ENCODE data around the gene PHYHD1. TPM values are rescaled to one million over a fixed set of nuclear protein-coding genes. Genes with fewer than 3 reads are reported as not detected.

Gene PHYHD1
- total and polyA plus RNA-seq, 2 of the 4 experiments (the other 2 are of a cell fraction), result 2.2 to 8.4 TPM

DNA sequence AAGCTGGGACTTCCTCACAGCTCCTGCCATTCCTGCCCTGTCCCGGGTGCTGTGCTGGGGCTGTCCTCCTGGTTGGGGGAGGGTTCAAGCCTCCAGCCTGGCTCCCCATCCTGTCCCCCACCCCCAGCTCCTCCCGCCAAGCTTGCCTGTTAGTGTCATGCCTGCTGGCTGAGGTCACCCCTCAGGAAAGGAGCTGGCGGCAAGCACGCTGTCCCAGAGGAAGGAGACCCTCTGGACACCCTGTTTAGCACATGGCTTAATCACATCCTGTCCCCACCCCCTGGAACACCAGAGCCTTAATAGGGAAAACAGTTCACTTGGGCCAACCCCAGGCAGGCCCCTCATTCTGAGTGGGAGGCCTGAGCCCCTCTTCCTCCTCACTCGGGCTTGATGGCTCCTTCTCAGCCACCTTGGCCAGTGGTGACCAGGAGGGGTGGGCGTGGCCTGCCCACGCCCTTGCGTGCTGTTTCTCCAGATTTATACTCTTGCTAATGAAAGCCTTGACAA lies 9.2 kb upstream of the PHYHD1 start:
- Histone ChIP-seq H3K79me1 (ENCODE audit: low read depth in 1 of 2, low read length in 2 of 2) (peaks cover 35 to 96% of the 10 kb centered on the region in 2 experiments; a peak in 3 of 4 replicates), H2BK120ac (ENCODE audit: low read depth, low read length) (peak overlapping the region; percentile 99), H3K9me1 (ENCODE audit: insufficient read depth, low read length) (peaks cover 34% of the 10 kb centered on the region), H3K4ac (ENCODE audit: low read depth, low read length) (peak overlapping the region; percentile 99), H2BK5ac (ENCODE audit: low read depth, low read length, poor library complexity, severe bottlenecking) (peak overlapping the region; percentile 99), H2AK5ac (ENCODE audit: low read depth, low read length) (peak overlapping the region; percentile 100), H3K9me3 (ENCODE audit: control insufficient read depth, insufficient read depth, low read length) (no peaks in the 10 kb centered on the region), H3K27ac (ENCODE audit: insufficient read depth, low read length) (peak overlapping the region; percentile 88), H3K36me3 (ENCODE audit: control insufficient read depth, insufficient read depth, low read length) (peaks cover 44% of the 10 kb centered on the region), H4K5ac (ENCODE audit: low read depth, low read length) (peak overlapping the region; percentile 89), H3K14ac (replicated peaks; ENCODE audit: low read depth, low read length) (peak overlapping the region; percentile 96), H4K8ac (ENCODE audit: low read depth in 2 of 2, low read length in 2 of 2) (peak overlapping the region; percentile 90 to 94), H2AK9ac (replicated peaks; ENCODE audit: low read depth, low read length, poor library complexity) (peak overlapping the region; percentile 99), H3K9ac (ENCODE audit: low read depth, low read length) (peak overlapping the region; percentile 36), H3K56ac (ENCODE audit: extremely low read depth, insufficient read depth, low read length) (peak overlapping the region; percentile 96), H3K23ac (ENCODE audit: low read depth, low read length) (peak overlapping the region; percentile 97), H3K18ac (ENCODE audit: low read depth, low read length) (peak overlapping the region; percentile 89), H3K4me1 (ENCODE audit: control insufficient read depth, insufficient read depth, low read length) (peaks cover 29% of the 10 kb centered on the region), H4K20me1 (ENCODE audit: insufficient read depth, low read length) (no peaks in the 10 kb centered on the region; the same call in none of the 2 replicates), H4K91ac (ENCODE audit: insufficient read depth, low read depth, low read length) (peak overlapping the region; percentile 99), H2BK20ac (ENCODE audit: low read depth, low read length) (peak overlapping the region; percentile 98), H3K4me3 (ENCODE audit: insufficient read depth, low read depth, low read length) (no peak overlapping the region), H3K4me2 (ENCODE audit: low read depth, low read length) (peak overlapping the region; percentile 16; the same call in 1 of the 2 replicates), H2AFZ (replicated peaks; ENCODE audit: low read length, poor library complexity) (peak overlapping the region; percentile 81), H2BK15ac (ENCODE audit: low read depth, low read length) (peak overlapping the region; percentile 90), H3K27me3 (ENCODE audit: control insufficient read depth, insufficient read depth, low read length) (no peaks in the 10 kb centered on the region)
- CTCF ChIA-PET, result no interaction called here
- dilution Hi-C loops (cut with HindIII; ENCODE audit: low sequenced_read_pairs, unreplicated experiment) (no loop called here), in situ Hi-C loops (cut with MboI; ENCODE audit: low sequenced_read_pairs) (no loop called here), intact Hi-C loops (cut with micrococcal nuclease) (no loop called here)
- peak; percentile 77 for DNase-seq
- TF ChIP-seq MXI1 (IDR thresholded peaks at IDR 0.05; ENCODE audit: borderline replicate concordance, low read depth, low read length) (peak; percentile 80; the same call in 1 of the 2 replicates), RCOR1 (IDR thresholded peaks at IDR 0.05; ENCODE audit: insufficient replicate concordance, low read length) (no peak), MAZ (IDR thresholded peaks at IDR 0.05; ENCODE audit: borderline replicate concordance, low read depth, low read length) (peak; percentile 56; the same call in 1 of the 2 replicates)
- BruUV-seq (replicated peaks), result no TSS peak
- WGBS, 2 experiments (ENCODE audit: extremely low coverage in 2 of 2, insufficient read length in 1 of 2), result no CpG with 5 or more reads among the region's 8 CpGs
- ATAC-seq (ENCODE audit: low read depth), result peak; percentile 79
- POLR2A ChIA-PET (ENCODE audit: unreplicated experiment), result no interaction called here
